Umbilical cord (tissue), 2 donors: ENCODE results near the gene TRPT1. TPM values are rescaled to one million over a fixed set of nuclear protein-coding genes. Genes with fewer than 3 reads are reported as not detected.

Experiments
- DNase-seq: peaks from one replicate; pipeline ENCODE4 v3.0.0-alpha.2; 2015; ENCODE audit warnings: low spot score
- total RNA-seq: library from RNA; depleted of rRNA; stranded (reverse); fragments of >200 nt; gene quantifications from one replicate; pipeline ENCODE4 v1.2.3, GENCODE V29; 2014; ENCODE audit warnings: low replicate concordance; ENCODE audit not compliant: insufficient read depth

The TRPT1 gene
- total RNA-seq, 1 donor from 2014 or later: 23.6 TPM

DNA sequence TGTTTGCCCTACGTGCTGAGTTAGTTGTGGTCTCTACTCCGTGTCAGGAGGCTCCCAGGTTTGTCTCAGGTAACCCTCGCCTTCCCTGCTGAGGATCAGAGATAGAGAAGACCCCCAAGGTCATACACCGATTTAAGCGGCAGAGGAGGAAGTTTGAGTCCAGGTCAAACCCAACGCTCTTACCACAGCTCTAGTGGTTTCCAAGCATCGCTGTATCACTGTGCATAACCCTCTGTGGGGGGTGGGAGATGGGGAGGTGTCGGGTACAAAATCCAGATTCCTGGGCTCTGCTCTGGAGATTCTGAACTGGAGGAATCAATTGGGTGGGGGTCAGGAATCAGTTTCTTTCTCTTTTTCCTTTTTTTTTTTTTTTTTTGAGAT is 5.0 kb upstream of the TRPT1 start:
- DNase-seq: no peak

DNA sequence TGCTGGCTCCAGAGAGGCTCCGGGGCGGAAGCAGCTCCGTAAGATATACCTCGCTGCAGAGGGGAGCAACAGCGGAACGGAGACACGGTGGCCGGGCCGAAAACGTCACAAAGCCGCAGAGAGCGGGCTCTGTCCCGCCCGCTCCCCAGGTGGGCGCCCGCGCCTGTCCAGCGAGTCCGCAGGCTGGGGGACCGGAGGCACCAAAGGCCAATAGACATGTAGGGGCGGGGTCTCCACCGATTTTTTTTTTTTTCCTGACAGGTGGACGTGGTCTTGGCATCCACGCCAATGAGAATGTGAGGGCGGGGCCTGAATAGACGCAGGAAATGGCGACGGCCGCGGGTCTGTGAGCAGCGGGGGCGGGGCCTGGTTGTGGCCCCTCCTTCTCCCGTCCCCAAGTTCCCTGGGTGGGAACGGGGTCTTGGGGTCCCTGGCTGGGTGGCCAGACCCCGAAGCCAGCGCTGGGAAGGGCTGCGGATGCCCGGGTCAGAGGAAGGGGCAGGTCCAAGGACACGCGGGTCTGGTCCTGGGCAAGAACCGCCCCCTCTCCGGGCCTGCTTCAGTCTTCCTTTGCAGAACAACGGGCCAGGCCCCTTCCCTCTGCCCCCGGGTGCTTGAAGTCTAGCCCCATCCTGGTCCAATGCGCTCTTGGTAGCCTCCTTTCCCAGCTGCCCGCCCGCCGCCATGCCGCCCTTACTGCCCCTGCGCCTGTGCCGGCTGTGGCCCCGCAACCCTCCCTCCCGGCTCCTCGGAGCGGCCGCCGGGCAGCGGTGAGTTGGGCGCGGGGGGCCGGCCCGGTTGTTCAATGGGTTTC is 4.4 kb upstream of the TRPT1 start, which contains the start of gene DNAJC4:
Gene DNAJC4 (plus strand): TSS at position 378 of the 814 bp plus-strand sequence. CDS start 307 bp downstream, at position 685.
- DNase-seq: peak; percentile 97

DNA sequence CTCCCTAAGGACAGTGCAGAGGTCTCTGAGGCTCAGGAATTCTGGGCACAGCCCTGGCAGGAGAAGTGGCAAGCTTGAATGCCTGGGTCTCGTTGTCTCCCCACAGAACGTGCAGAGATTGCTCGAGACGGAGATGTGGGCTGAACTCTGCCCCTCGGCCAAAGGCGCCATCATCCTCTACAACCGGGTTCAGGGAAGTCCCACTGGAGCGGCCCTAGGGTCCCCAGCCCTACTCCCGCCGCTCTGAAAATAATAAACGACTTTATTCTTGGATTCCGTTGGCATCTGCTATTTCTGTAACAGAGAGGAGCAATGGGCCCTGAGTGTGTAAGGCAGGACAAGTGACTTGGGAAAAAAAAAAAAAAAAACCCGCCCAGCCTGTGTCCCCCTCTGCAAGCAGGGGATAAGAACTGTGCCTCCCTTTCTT is 3.8 kb upstream of the TRPT1 start:
- no peak for DNase-seq

DNA sequence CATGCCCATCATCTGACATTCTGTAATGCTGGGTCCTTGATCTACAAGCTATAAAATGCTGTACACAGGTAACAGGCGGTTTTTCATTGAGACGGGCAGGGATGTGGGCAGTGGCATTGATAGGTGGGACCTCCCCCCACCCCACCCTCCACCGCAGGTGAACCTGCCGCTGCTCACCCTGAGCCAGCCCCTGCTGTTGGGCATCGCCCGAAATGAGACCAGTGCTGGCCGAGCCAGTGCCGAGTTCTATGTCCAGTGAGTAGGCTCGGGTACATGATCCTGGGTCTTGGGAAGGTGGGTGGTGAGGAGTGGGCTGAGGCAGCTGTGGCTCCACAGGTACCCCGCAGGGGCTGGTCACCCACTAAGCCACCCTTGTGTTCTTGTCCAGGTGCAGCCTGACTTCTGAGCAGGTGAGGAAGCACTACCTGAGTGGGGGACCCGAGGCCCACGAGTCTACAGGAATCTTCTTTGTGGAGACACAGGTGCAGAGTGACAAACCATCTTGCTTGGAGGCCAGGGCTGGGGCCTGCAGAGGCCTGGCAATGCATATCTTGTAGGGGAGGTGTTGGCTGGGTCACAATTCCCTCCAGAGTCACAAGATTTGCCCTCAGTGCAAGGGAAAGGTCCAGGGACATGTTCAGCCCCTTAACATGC is 3.2 kb upstream of the TRPT1 start:
- DNase-seq: no peak

DNA sequence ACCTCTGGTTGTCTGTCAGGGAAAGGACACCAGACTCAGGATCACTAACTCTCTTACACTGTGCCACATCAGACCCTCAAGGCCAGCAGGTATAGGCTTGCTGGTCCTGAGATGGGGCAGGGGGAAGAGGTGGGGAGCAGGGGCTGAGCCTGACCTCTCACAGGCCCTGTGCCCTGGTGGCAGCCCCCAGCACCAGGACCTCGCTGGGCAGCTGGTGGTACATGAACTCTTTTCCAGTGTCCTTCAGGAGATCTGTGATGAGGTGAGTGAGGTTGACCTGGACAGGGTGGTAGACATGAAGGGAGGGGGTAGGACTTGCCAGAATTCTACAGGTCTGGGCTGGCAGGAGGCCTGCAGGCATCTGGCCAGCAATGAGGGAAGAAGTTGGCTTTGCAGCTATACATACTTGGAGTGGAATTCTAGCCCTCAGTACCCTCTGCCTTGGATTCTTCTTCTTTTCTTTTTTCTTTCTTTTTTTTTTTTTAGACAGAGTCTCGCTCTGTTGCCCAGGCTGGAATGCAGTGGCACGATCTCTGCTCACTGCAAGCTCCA is 1.5 kb upstream of the TRPT1 start:
- no peak for DNase-seq

DNA sequence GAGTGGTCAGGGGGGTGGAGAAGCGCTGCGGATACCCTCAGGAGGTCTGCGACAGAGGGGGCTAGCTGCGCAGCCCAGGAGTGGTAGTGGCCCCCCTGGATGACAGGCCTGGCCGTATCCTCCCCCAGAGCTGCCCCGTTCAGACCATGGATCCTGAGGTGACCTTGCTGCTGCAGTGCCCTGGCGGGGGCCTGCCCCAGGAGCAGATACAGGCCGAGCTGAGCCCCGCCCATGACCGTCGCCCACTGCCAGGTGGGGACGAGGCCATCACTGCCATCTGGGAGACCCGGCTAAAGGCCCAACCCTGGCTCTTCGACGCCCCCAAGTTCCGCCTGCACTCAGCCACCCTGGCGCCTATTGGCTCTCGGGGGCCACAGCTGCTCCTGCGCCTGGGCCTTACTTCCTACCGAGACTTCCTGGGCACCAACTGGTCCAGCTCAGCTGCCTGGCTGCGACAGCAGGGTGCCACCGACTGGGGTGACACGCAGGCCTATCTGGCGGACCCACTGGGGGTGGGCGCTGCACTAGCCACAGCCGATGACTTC is 593 bp upstream of the TRPT1 start:
- DNase-seq: no peak

DNA sequence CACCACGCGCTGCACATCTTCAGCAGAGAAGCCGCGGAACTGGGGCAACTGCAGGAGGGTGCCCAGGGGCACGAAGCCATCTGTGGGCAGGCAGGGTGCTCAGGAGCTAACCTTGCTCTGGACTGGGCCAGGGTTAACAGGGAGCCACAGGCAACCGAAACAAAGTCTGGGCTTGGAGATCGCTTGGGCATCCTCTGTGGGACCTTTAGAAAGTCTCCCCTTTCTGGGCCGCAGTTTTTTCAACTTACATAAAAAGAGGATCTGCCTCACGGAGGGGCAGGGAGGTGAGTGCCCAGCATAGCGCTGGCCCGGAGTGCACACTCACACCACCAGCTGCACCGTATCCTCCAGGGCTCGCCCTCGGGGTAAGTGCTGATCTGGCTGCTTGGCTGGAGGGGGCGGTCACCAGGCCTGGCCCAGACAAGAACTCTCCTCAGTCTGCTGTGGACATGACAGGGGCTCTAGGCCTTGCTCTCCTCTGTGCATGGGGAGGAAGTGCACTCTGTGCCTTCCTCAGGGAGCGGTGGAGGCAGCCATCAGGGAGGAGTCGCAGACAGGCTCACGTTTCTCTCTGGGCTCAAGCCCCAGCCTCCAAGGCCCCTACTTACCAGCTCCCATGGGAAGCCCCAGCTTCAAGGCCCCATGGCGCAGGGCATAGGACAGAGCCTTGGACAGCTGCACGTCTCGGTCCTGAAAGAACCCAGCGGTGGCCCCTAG is 937 bp downstream of the TRPT1 start:
- DNase-seq: no peak

DNA sequence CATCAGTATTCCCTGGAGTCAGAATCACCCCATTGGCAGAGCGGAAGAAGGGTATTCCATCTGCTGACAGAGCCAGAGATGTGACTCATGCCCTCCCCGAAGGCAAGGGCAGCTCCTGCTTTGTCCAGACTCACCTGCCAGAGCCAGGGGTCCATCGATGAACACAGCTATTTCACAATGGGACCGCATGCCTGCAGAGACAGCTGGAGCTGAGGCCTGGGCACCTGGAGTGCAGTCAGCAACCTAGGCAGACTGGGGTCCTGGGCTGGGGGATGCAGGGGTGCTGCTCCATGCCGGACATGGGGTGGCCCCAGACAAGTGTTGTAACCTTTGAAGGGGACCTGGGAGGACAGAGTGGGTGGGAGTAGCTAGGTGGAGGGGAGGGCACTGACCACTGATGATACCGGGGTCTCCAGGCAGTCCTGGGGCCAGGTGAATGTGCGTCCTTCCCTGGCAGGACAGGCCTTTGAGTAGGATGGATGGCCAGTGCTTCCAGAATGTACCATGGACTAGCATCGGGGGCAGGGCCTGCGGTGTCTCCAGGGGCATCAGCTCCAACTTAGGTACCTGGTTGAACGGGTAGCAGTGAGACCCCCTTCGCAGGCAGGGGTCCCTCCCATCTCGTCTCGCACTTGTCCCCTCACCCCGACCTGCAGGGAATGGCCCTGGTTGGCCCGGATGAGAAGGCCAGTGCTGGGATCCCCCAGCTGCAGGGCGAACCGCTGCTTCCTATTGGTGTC is 1.7 kb downstream of the TRPT1 start:
- no peak for DNase-seq

DNA sequence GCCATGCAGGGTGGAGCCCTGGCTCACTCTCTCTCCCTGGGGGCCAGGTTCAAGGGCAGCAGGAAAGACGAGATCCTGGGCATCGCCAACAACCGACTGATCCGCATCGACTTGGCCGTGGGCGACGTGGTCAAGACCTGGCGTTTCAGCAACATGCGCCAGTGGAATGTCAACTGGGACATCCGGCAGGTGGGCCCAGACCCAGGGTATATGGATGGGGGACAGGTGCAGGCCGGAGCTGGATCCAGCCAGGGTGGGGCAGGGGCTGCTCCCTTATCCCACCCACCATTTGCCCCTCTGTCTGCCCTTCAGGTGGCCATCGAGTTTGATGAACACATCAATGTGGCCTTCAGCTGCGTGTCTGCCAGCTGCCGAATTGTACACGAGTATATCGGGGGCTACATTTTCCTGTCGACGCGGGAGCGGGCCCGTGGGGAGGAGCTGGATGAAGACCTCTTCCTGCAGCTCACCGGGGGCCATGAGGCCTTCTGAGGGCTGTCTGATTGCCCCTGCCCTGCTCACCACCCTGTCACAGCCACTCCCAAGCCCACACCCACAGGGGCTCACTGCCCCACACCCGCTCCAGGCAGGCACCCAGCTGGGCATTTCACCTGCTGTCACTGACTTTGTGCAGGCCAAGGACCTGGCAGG is 2.9 kb downstream of the TRPT1 start:
- DNase-seq: no peak

DNA sequence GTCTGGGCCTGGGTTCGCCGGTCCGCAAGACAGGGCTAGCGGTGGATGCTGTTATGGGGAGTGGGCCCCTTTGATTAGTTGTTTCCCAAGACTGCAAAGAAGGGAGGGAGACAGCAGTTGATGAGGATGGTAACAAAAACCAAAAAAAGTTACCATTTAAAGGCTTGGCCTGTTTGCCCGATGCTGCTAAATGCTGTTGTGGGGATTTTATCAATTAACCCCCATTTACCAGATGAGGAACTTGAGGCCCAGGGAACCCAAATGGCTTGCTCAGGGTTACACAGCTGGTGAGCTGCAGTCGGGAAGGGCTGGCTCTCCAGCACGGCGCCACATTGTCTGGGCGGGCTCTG is 3.4 kb downstream of the TRPT1 start:
- DNase-seq: no peak

DNA sequence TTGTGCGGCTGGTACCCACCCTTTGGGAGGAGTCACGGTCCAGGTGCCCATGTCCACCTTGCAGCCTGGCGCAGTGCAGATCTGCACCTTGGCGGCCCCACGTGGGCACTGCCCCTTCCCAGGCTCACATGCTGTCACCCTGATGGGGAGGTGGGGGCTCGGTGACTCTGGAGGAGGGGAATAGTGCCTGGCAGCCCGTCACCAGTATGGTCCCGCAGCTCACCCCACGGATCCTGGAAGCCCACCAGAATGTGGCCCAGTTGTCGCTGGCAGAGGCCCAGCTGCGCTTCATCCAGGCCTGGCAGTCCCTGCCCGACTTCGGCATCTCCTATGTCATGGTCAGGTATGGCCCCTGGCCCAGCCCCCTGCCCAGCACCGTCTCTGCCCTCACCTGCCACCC is 5.2 kb downstream of the TRPT1 start:
- no peak for DNase-seq

DNA sequence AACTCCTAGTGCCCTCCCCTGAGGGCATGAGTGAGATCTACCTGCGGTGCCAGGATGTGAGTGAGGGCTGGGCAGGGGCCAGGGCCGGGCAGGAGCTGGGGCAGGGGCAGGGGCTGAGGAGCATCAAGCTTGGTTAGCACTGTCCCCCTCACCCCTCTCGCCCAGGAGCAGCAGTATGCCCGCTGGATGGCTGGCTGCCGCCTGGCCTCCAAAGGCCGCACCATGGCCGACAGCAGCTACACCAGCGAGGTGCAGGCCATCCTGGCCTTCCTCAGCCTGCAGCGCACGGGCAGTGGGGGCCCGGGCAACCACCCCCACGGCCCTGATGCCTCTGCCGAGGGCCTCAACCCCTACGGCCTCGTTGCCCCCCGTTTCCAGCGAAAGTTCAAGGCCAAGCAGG is 5.7 kb downstream of the TRPT1 start:
- DNase-seq: no peak

DNA sequence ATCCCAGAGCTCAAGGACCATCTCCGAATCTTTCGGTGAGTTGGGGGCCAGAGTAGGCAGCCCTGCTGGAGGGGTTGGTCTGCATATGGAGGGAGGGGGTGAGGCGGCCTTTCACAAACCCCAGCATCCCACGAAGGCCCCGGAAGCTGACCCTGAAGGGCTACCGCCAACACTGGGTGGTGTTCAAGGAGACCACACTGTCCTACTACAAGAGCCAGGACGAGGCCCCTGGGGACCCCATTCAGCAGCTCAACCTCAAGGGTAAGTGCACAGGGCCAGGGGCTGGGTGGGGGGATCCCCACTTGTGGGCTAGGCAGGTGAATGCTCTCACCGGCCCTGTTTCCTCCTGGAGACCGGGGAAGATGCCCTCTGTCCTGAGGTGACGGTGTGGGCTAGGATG is 6.2 kb downstream of the TRPT1 start:
- DNase-seq: no peak

DNA sequence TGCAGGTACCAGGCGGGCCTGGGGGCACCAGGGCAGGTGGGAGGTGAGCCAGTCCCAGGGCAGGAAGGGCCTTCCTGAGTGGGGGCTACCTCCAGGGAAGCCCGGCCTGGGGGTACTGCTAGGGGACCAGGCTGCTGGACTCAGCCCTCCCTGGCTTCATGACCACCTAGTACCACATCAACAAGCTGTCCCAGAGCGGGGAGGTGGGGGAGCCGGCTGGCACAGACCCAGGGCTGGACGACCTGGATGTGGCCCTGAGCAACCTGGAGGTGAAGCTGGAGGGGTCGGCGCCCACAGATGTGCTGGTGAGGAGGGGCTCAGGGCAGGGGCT is 6.7 kb downstream of the TRPT1 start:
- no peak for DNase-seq

DNA sequence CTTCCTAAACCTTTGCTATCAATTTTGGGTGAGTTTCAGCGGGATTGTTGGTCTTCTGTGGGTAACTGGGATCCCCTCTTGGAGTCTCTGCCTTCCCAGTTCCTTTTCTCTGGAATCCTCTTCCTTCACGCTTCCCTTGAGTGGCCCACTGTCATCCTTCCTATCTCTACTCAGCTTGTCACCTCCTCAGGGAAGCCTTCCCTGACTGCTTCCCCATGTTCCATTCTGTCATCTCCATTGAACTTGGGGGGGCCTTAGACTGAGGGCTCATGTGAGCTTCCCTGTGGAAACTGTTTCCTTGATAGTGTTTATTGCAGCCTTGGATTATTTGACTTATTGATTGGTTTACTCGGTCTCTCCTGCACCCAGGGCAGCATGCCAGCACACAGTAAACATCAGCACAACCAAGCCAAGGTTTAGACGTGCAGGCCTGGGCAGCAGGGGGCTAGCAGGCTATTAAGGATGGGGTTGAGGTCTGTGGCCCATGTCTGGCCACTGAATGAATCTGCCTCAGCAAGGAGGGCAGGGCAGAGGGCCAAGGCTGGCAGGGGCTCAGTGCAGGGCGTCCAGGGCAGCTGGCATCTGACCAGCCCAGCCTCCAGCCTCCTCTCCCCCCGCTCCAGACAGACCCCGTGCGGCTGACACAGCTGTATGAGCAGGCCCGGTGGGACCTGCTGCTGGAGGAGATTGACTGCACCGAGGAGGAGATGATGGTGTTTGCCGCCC is 7.2 kb downstream of the TRPT1 start:
- no peak for DNase-seq

DNA sequence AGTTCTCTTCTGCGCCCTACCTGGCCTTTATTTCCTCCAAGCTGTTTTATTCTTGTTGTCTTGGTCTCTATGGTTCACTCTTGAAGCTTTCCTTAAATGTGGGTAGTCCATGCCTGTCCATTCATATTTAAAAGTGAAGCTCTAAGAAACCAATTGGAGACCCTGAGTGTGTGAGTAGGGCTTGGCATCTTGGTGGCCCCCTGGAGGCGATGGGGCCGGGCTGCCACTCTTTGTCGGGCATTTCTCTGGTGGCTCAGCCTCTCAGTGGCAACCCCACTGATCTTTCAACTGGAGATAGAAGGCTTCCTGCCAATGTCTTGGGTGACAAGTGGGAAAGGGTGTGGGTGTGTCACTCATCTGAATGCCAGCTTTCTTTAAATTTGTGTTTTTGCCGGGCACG is 9.1 kb downstream of the TRPT1 start:
- no peak for DNase-seq

DNA sequence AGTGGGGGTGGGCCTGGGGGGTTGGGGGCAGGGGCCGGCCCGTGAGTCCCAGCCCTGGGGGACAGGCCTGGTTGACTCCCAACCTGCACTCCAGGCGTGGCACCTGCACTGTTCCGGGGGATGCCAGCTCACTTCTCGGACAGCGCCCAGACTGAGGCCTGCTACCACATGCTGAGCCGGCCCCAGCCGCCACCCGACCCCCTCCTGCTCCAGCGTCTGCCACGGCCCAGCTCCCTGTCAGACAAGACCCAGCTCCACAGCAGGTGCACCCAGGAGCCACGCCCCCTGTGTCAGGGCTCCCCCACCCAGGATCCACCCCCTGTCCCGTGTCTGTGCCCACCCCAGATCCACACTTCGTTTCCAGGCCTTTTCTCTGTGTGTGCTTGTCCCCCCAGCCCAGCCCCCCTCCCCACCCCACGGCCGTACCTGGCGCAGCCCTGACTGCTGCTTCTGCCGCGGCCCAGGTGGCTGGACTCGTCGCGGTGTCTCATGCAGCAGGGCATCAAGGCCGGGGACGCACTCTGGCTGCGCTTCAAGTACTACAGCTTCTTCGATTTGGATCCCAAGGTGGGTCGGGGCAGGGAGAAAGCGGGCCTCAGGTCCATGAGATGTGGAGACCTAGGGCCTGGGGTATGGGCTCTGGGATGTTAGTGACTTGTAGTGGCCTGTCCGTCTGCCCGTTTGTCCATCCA is 14.7 kb downstream of the TRPT1 start:
- DNase-seq: no peak

DNA sequence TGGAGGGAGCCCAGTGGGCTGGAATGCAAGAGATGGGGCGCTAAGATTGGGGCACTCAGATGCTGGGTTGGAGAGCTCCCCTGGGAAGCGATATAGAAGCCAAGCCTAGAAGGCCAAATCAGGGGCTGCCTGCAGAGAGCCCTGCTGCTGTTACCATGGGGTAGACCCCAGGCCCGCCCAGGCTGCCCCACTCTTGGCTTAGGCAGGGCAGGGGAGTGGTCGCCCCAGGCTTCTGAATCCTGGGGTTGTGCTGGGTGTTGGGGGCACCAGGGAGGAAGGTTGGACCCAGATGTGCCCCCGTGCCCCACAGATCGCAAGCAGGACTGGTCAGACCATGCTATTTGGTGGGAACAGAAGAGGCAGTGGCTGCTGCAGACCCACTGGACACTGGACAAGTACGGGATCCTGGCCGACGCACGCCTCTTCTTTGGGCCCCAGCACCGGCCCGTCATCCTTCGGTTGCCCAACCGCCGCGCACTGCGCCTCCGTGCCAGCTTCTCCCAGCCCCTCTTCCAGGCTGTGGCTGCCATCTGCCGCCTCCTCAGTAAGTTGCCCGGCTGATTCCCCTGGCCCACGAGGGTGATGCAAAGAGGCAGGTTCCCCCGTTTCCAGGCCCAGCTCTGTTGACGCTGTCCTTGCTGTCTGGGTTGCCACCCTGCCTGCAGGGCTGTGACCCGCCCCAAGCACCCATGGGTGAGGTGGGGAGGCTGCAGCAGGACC is 15.5 kb downstream of the TRPT1 start:
- DNase-seq: no peak

DNA sequence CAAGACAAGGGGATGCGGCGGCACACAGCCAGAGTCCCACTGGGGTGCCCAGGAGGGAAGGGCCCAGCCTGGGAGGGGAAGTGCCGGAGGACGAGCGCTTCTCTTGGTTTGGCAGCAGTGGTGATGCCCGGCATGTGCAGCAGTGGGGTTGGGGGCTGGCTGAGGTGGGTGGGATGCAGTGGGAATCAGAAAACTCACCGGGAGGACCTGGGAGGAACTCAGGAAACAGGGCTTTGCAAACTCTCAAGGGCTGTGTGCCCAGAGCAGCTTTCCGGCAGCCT is 16.5 kb downstream of the TRPT1 start:
- no peak for DNase-seq
